Activated naive CD4-positive, alpha-beta T cell treated with anti-CD3 and anti-CD28 coated beads, Interleukin-2, amount 10 ng/mL, durations not matched to agents 5 hours and 36 hours (primary cell): ENCODE data around the gene AVEN. TPM values are rescaled to one million over a fixed set of nuclear protein-coding genes. Genes with fewer than 3 reads are reported as not detected.

ENCODE experiments used
- total RNA-seq, 2 experiments: library from RNA; stranded (reverse); gene quantifications; one replicate each; pipeline ENCODE4 v1.2.3, GENCODE V29; 2021

The AVEN gene, protein sequence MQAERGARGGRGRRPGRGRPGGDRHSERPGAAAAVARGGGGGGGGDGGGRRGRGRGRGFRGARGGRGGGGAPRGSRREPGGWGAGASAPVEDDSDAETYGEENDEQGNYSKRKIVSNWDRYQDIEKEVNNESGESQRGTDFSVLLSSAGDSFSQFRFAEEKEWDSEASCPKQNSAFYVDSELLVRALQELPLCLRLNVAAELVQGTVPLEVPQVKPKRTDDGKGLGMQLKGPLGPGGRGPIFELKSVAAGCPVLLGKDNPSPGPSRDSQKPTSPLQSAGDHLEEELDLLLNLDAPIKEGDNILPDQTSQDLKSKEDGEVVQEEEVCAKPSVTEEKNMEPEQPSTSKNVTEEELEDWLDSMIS
- total RNA-seq, result 10 to 100 TPM; 11.6 TPM

GRCh38 chr15:34038871-34039789 is at the start of gene AVEN:
AVEN (minus strand) TSS chr15:34039204; CDS start chr15:34039046, 158 bp downstream.

DNA sequence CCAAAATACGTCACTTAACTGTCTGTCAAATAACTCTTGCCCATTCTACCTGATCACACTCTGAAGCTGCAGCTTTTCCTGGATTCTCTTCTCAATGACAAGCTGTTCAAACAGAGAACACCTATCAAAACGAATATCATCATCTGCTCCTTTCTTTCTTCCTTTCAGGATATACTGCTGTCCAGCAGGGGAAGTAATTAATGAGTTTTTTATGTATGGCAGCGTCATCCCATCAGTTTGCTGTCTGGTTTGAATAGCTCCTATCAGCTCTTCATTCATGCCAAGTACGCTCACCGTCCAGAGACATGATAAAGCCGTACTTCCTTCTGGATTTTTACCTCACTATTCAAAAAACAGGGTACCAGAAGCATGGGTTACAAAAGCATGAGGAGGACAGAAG is 70.8 kb downstream of the AVEN start, which contains the start of gene CHRM5:
TSS of gene CHRM5 (plus strand) at position 274 of the 400 bp plus-strand sequence. CDS start 94,221 bp downstream, outside the sequence.

Other genes starting within 250 kb of the AVEN start
- not detected for gene CHRM5, start 70.7 kb downstream of the AVEN start, total RNA-seq
- 10 to 100 TPM; 45.6 to 52.3 TPM for gene EMC7, start 62.7 kb upstream of the AVEN start, total RNA-seq
- 1 to 10 TPM; 3.1 to 3.3 TPM for gene PGBD4, start 62.9 kb upstream of the AVEN start, total RNA-seq
- 10 to 100 TPM; 37.5 to 38.7 TPM for gene KATNBL1, start 170.9 kb upstream of the AVEN start, total RNA-seq
- 10 to 100 TPM; 65.4 to 69.2 TPM for gene EMC4, start 185.8 kb upstream of the AVEN start, total RNA-seq